CD14-positive monocyte (primary cell): Measurements from ENCODE around the gene BAIAP2L1. TPM values are rescaled to one million over a fixed set of nuclear protein-coding genes. Genes with fewer than 3 reads are reported as not detected.

Experiments used
- DNase-seq, 3 donors: peaks; one replicate each; pipeline ENCODE4 v3.0.0-alpha.2; 2011 to 2022
- H2AFZ ChIP-seq: 2 replicates; pipeline ENCODE4 v1.6.0; 2012; ENCODE audit warnings: mild to moderate bottlenecking, low read depth, low read length, inconsistent platforms; ENCODE audit not compliant: insufficient read depth, poor library complexity, severe bottlenecking
- H3K27ac ChIP-seq, 2 donors: 1 replicate in 1 of 2; 2 replicates in 1 of 2; pipeline ENCODE4 v1.5.1; 2012 to 2013; ENCODE audit warnings: low read length in 2 of 2, control low read depth in 1 of 2, inconsistent platforms in 1 of 2, low read depth in 1 of 2, mild to moderate bottlenecking in 1 of 2
- H3K27me3 ChIP-seq, 2 donors: one replicate each; pipeline versions ENCODE4 v1.6.0 to v1.6.1; 2011 to 2013; ENCODE audit warnings: low read length in 2 of 2; ENCODE audit not compliant: control insufficient read depth in 2 of 2, insufficient read depth in 2 of 2
- H3K36me3 ChIP-seq, 2 donors: replicated peaks in 1 of 2; 1 replicate in 1 of 2; 2 replicates in 1 of 2; pipeline versions ENCODE4 v1.5.1 to v1.6.1; 2012 to 2013; ENCODE audit warnings: low read length in 2 of 2, control low read depth in 1 of 2, inconsistent platforms in 1 of 2, mild to moderate bottlenecking in 1 of 2; ENCODE audit not compliant: insufficient read depth in 2 of 2, control insufficient read depth in 1 of 2
- H3K4me1 ChIP-seq, 2 donors: 1 replicate in 1 of 2; 2 replicates in 1 of 2; pipeline versions ENCODE4 v1.5.1 to v1.6.1; 2012 to 2013; ENCODE audit warnings: low read length in 2 of 2, control low read depth in 1 of 2, inconsistent platforms in 1 of 2, mild to moderate bottlenecking in 1 of 2, moderate library complexity in 1 of 2; ENCODE audit not compliant: insufficient read depth in 2 of 2, control insufficient read depth in 1 of 2
- H3K4me2 ChIP-seq: replicated peaks from 2 replicates; pipeline ENCODE3; 2012; ENCODE audit warnings: low read length, moderate library complexity, mild to moderate bottlenecking; ENCODE audit not compliant: poor library complexity, severe bottlenecking; ENCODE audit errors: extremely low read depth
- H3K4me3 ChIP-seq, 3 experiments: fragments of 200-600 bp in 1 of 3; sonication (generic) in 1 of 3; replicated peaks in 1 of 3; 1 replicate in 2 of 3; 2 replicates in 1 of 3; pipeline ENCODE4 v1.5.1; 2011 to 2013; ENCODE audit warnings: low read length in 3 of 3, mild to moderate bottlenecking in 3 of 3, control low read depth in 2 of 3, low read depth in 2 of 3, inconsistent platforms in 1 of 3, moderate library complexity in 1 of 3
- H3K79me2 ChIP-seq: 2 replicates; pipeline ENCODE4 v1.6.0; 2012; ENCODE audit warnings: mild to moderate bottlenecking, control low read depth, inconsistent platforms, low read length, moderate library complexity; ENCODE audit not compliant: insufficient read depth
- H3K9ac ChIP-seq: 2 replicates; pipeline ENCODE4 v1.6.0; 2017; ENCODE audit warnings: low read length, mild to moderate bottlenecking; ENCODE audit not compliant: insufficient read depth, poor library complexity, severe bottlenecking
- H3K9me3 ChIP-seq, 2 donors: replicated peaks in 1 of 2; 1 replicate in 1 of 2; 2 replicates in 1 of 2; pipeline versions ENCODE4 v1.5.1 to v1.6.1; 2012 to 2013; ENCODE audit warnings: low read length in 2 of 2, control low read depth in 1 of 2; ENCODE audit not compliant: control insufficient read depth in 1 of 2, insufficient read depth in 1 of 2
- H4K20me1 ChIP-seq: 2 replicates; pipeline ENCODE4 v1.6.0; 2012; ENCODE audit warnings: mild to moderate bottlenecking, low read length, control low read depth, moderate library complexity; ENCODE audit not compliant: insufficient read depth
- H3K27ac Mint-ChIP-seq, 7 donors: one replicate each; pipeline ENCODE4 v1.8.0; 2020; ENCODE audit warnings: mild to moderate bottlenecking in 7 of 7, mixed read lengths in 7 of 7, moderate library complexity in 6 of 7, inconsistent platforms in 2 of 7
- H3K27me3 Mint-ChIP-seq, 3 donors: one replicate each; pipeline ENCODE4 v1.8.0; 2021 to 2022; ENCODE audit warnings: low read depth in 3 of 3, mild to moderate bottlenecking in 3 of 3, mixed read lengths in 3 of 3, moderate library complexity in 3 of 3, inconsistent platforms in 1 of 3
- H3K36me3 Mint-ChIP-seq, 2 donors: one replicate each; pipeline ENCODE4 v1.8.0; 2020; ENCODE audit warnings: mixed read lengths in 2 of 2, inconsistent platforms in 1 of 2, mild to moderate bottlenecking in 1 of 2
- H3K4me1 Mint-ChIP-seq: one replicate; pipeline ENCODE4 v1.8.0; 2020; ENCODE audit warnings: mild to moderate bottlenecking, mixed read lengths
- H3K4me3 Mint-ChIP-seq, 2 donors: one replicate each; pipeline ENCODE4 v1.8.0; 2020; ENCODE audit warnings: mild to moderate bottlenecking in 2 of 2, mixed read lengths in 2 of 2, moderate library complexity in 1 of 2
- H3K9me3 Mint-ChIP-seq, 7 donors: one replicate each; pipeline ENCODE4 v1.8.0; 2020 to 2022; ENCODE audit warnings: mixed read lengths in 7 of 7, mild to moderate bottlenecking in 6 of 7, moderate library complexity in 6 of 7, inconsistent platforms in 2 of 7
- CTCF ChIP-seq: fragments of 200-600 bp; IDR thresholded peaks from one replicate; pipeline ENCODE4 v1.8.0; 2022; ENCODE audit warnings: antibody characterized with exemption, mild to moderate bottlenecking
- WGBS: methylation state at CpG from one replicate; pipeline ENCODE4 v1.1.5; 2013; ENCODE audit warnings: missing lambda C conversion rate; ENCODE audit not compliant: insufficient coverage; 5-methylcytosine and 5-hydroxymethylcytosine counted together
- intact Hi-C, 2 donors: fragments of 100-400 bp; cut with micrococcal nuclease; formaldehyde crosslinking; loops; one replicate each; pipeline versions ENCODE4 v1.15.0 to v1.15.1; 2023
- polyA plus RNA-seq, 3 donors: library from polyadenylated mRNA; depleted of rRNA in 1 of 3; unstranded in 2 of 3; stranded (reverse) in 1 of 3; fragments of 300-500 nt in 2 of 3; fragments of >200 nt in 1 of 3; fragmentation: Illumina TruSeq in 2 of 3; gene quantifications; 1 replicate in 2 of 3; 2 replicates in 1 of 3; pipeline ENCODE4 v1.2.3, GENCODE V29; 2012 to 2021

Gene BAIAP2L1
- polyA plus RNA-seq, 3 donors, result 0.17 to 0.52 TPM; not detected in 1

GRCh38 chr7:98315318-98315993 is 85.4 kb downstream of the BAIAP2L1 start:
- H3K27me3 Mint-ChIP-seq, result peaks cover 0 to 4% (median 0%) of the 10 kb centered on the region in 3 donors
- no peak overlapping the region for H3K27ac Mint-ChIP-seq
- no CpG with 5 or more reads among the region's 13 CpGs for WGBS
- DNase-seq, result no peak
- H3K9me3 Mint-ChIP-seq, result peaks cover 0 to 9% (median 3%) of the 10 kb centered on the region in 7 donors
- H3K27me3 ChIP-seq, result no peaks in the 10 kb centered on the region
- H3K36me3 ChIP-seq, result no peaks in the 10 kb centered on the region
- H3K36me3 Mint-ChIP-seq, result no peaks in the 10 kb centered on the region
- no peaks in the 10 kb centered on the region for H3K79me2 ChIP-seq
- no peaks in the 10 kb centered on the region for H4K20me1 ChIP-seq
- H2AFZ ChIP-seq, result no peak overlapping the region
- no peaks in the 10 kb centered on the region for H3K9me3 ChIP-seq
- H3K4me1 ChIP-seq, result no peaks in the 10 kb centered on the region
- H3K4me1 Mint-ChIP-seq, result peaks cover 2% of the 10 kb centered on the region
- no peak overlapping the region for H3K9ac ChIP-seq
- H3K4me3 ChIP-seq, result no peak overlapping the region
- TF ChIP-seq CTCF, result no peak
- H3K4me3 Mint-ChIP-seq, result no peak overlapping the region
- no peak overlapping the region for H3K27ac ChIP-seq
- intact Hi-C loops, result no loop called here
- no peak overlapping the region for H3K4me2 ChIP-seq

GRCh38 chr7:98314469-98314868 is 86.4 kb downstream of the BAIAP2L1 start:
- no peak for DNase-seq

More at GRCh38 chr7:98314469-98314868, 86.4 kb downstream of the BAIAP2L1 start:
- H3K4me3 Mint-ChIP-seq, result no peak overlapping the region
- intact Hi-C loops, result no loop called here
- Histone ChIP-seq H3K9ac (no peak overlapping the region), H3K79me2 (no peaks in the 10 kb centered on the region), H3K4me1 (no peaks in the 10 kb centered on the region), H3K27me3 (no peaks in the 10 kb centered on the region), H3K36me3 (peaks cover 0 to 2% of the 10 kb centered on the region in 2 donors), H3K9me3 (no peaks in the 10 kb centered on the region), H3K27ac (no peak overlapping the region), H2AFZ (no peak overlapping the region), H3K4me3 (no peak overlapping the region), H4K20me1 (no peaks in the 10 kb centered on the region), H3K4me2 (no peak overlapping the region)
- TF ChIP-seq CTCF, result no peak
- 88% methylated on average over 10 of the region's 11 CpGs for WGBS
- peaks cover 2% of the 10 kb centered on the region for H3K4me1 Mint-ChIP-seq
- peaks cover 0 to 9% (median 3%) of the 10 kb centered on the region in 7 donors for H3K9me3 Mint-ChIP-seq
- H3K36me3 Mint-ChIP-seq, result no peaks in the 10 kb centered on the region
- no peak overlapping the region for H3K27ac Mint-ChIP-seq
- H3K27me3 Mint-ChIP-seq, result peaks cover 0 to 4% (median 0%) of the 10 kb centered on the region in 3 donors
